ENCODE results near the gene DNTTIP2.

The DNTTIP2 gene

GRCh38 chr1:93822730-93823425, 56.1 kb downstream of the DNTTIP2 start:
- ATAC-seq (ENCODE audit: insufficient read depth, low read depth) (no peak), DNase-seq (no peak)
- Histone ChIP-seq H3K9ac (ENCODE audit: low read depth, low read length) (no peak overlapping the region), H3K4me1 (ENCODE audit: insufficient read depth, low read length) (peaks cover 5% of the 10 kb centered on the region), H2AFZ (ENCODE audit: low read depth, low read length) (no peak overlapping the region), H3K27ac (ENCODE audit: low read length) (no peak overlapping the region), H4K20me1 (ENCODE audit: insufficient read depth, low read length) (no peaks in the 10 kb centered on the region), H3K4me2 (ENCODE audit: insufficient read depth, low read length) (no peak overlapping the region), H3K27me3 (ENCODE audit: insufficient read depth, low read length, poor library complexity) (no peaks in the 10 kb centered on the region), H3K36me3 (ENCODE audit: insufficient read depth, low read length) (no peaks in the 10 kb centered on the region), H3K4me3 (ENCODE audit: low read depth in 1 of 2, low read length in 2 of 2) (no peak overlapping the region), H3K9me3 (ENCODE audit: insufficient read depth, low read length, severe bottlenecking) (no peaks in the 10 kb centered on the region), H3K79me2 (ENCODE audit: insufficient read depth, low read length) (no peaks in the 10 kb centered on the region)
- TF ChIP-seq EZH2 (IDR thresholded peaks at IDR 0.05; ENCODE audit: borderline replicate concordance, low read depth, low read length, severe bottlenecking): no peak
- TF ChIP-seq, protein P1, sequence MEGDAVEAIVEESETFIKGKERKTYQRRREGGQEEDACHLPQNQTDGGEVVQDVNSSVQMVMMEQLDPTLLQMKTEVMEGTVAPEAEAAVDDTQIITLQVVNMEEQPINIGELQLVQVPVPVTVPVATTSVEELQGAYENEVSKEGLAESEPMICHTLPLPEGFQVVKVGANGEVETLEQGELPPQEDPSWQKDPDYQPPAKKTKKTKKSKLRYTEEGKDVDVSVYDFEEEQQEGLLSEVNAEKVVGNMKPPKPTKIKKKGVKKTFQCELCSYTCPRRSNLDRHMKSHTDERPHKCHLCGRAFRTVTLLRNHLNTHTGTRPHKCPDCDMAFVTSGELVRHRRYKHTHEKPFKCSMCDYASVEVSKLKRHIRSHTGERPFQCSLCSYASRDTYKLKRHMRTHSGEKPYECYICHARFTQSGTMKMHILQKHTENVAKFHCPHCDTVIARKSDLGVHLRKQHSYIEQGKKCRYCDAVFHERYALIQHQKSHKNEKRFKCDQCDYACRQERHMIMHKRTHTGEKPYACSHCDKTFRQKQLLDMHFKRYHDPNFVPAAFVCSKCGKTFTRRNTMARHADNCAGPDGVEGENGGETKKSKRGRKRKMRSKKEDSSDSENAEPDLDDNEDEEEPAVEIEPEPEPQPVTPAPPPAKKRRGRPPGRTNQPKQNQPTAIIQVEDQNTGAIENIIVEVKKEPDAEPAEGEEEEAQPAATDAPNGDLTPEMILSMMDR (IDR thresholded peaks at IDR 0.05; ENCODE audit: borderline replicate concordance, extremely low read depth, low read length, poor library complexity, severe bottlenecking): no peak

- Histone ChIP-seq H3K36me3 (ENCODE audit: insufficient read depth, low read length) (no peaks in the 10 kb centered on the region), H3K79me2 (ENCODE audit: insufficient read depth, low read length) (no peaks in the 10 kb centered on the region), H3K4me1 (ENCODE audit: insufficient read depth, low read length) (peaks cover 18% of the 10 kb centered on the region), H3K9ac (ENCODE audit: low read depth, low read length) (no peak overlapping the region), H3K9me3 (ENCODE audit: insufficient read depth, low read length, severe bottlenecking) (no peaks in the 10 kb centered on the region), H3K27ac (ENCODE audit: low read length) (no peak overlapping the region), H3K4me3 (ENCODE audit: low read depth in 1 of 2, low read length in 2 of 2) (no peak overlapping the region), H3K4me2 (ENCODE audit: insufficient read depth, low read length) (no peak overlapping the region), H4K20me1 (ENCODE audit: insufficient read depth, low read length) (no peaks in the 10 kb centered on the region), H3K27me3 (ENCODE audit: insufficient read depth, low read length, poor library complexity) (no peaks in the 10 kb centered on the region), H2AFZ (ENCODE audit: low read depth, low read length) (no peak overlapping the region)
- no peak for ATAC-seq (ENCODE audit: insufficient read depth, low read depth)
- TF ChIP-seq, protein P1 (IDR thresholded peaks at IDR 0.05; ENCODE audit: borderline replicate concordance, extremely low read depth, low read length, poor library complexity, severe bottlenecking): no peak
- no peak for TF ChIP-seq EZH2 (IDR thresholded peaks at IDR 0.05; ENCODE audit: borderline replicate concordance, low read depth, low read length, severe bottlenecking)
- DNase-seq: no peak
Measured at GRCh38 chr1:93821423-93822144, 57.4 kb downstream of the DNTTIP2 start.

- TF ChIP-seq EZH2 (IDR thresholded peaks at IDR 0.05; ENCODE audit: borderline replicate concordance, low read depth, low read length, severe bottlenecking): no peak
- TF ChIP-seq, protein P1 (IDR thresholded peaks at IDR 0.05; ENCODE audit: borderline replicate concordance, extremely low read depth, low read length, poor library complexity, severe bottlenecking): no peak
- DNase-seq (no peak), ATAC-seq (ENCODE audit: insufficient read depth, low read depth) (no peak)
- Histone ChIP-seq H3K4me2 (ENCODE audit: insufficient read depth, low read length) (no peak overlapping the region), H3K27me3 (ENCODE audit: insufficient read depth, low read length, poor library complexity) (no peaks in the 10 kb centered on the region), H3K9ac (ENCODE audit: low read depth, low read length) (no peak overlapping the region), H3K79me2 (ENCODE audit: insufficient read depth, low read length) (no peaks in the 10 kb centered on the region), H3K36me3 (ENCODE audit: insufficient read depth, low read length) (no peaks in the 10 kb centered on the region), H4K20me1 (ENCODE audit: insufficient read depth, low read length) (no peaks in the 10 kb centered on the region), H3K9me3 (ENCODE audit: insufficient read depth, low read length, severe bottlenecking) (no peaks in the 10 kb centered on the region), H2AFZ (ENCODE audit: low read depth, low read length) (no peak overlapping the region), H3K4me3 (ENCODE audit: low read depth in 1 of 2, low read length in 2 of 2) (no peak overlapping the region), H3K27ac (ENCODE audit: low read length) (no peak overlapping the region), H3K4me1 (ENCODE audit: insufficient read depth, low read length) (peaks cover 22% of the 10 kb centered on the region)
Measured at GRCh38 chr1:93820554-93821422, 58.2 kb downstream of the DNTTIP2 start.
